Activated CD4-positive, alpha-beta T cell treated with anti-CD3 and anti-CD28 coated beads for 36 hours (primary cell): ENCODE measurements around the gene CRYBB1. TPM values are rescaled to one million over a fixed set of nuclear protein-coding genes. Genes with fewer than 3 reads are reported as not detected.

ENCODE experiments used
- ATAC-seq: fragments of 200-7000 bp; cut with Tn5 transposase; one replicate; pipeline ENCODE4 v1.10.0; 2021; ENCODE audit warnings: mild to moderate bottlenecking, moderate library complexity
- CTCF ChIA-PET: fragments of 350-600 bp; sonication (Branson Sonifier 250); formaldehyde crosslinking; loops from one replicate; lab custom pipeline; 2021; ENCODE audit warnings: antibody characterized with exemption; lab: Charles Lee
- POLR2A ChIA-PET: fragments of 350-600 bp; sonication (Branson Sonifier 250); formaldehyde crosslinking; loops from one replicate; lab custom pipeline; 2021; ENCODE audit warnings: antibody characterized with exemption, inconsistent platforms; lab: Charles Lee
- DNase-seq: peaks from one replicate; pipeline ENCODE4 v3.0.0-alpha.2; 2020
- H3K27ac Mint-ChIP-seq: one replicate; pipeline ENCODE4 v1.8.0; 2021; ENCODE audit warnings: mixed read lengths
- H3K27me3 Mint-ChIP-seq: one replicate; pipeline ENCODE4 v1.8.0; 2021; ENCODE audit warnings: mixed read lengths
- H3K36me3 Mint-ChIP-seq: one replicate; pipeline ENCODE4 v1.8.0; 2021; ENCODE audit warnings: low read depth, mixed read lengths
- H3K4me1 Mint-ChIP-seq: one replicate; pipeline ENCODE4 v1.8.0; 2021; ENCODE audit warnings: mixed read lengths
- H3K4me3 Mint-ChIP-seq: one replicate; pipeline ENCODE4 v1.8.0; 2021; ENCODE audit warnings: mild to moderate bottlenecking, moderate library complexity, mixed read lengths
- H3K9me3 Mint-ChIP-seq: one replicate; pipeline ENCODE4 v1.8.0; 2021; ENCODE audit warnings: low read depth, mixed read lengths
- intact Hi-C, 2 experiments: fragments of 100-400 bp; cut with DNase I in 1 of 2; cut with micrococcal nuclease in 1 of 2; formaldehyde crosslinking; loops; one replicate each; pipeline versions ENCODE4 v1.14.2 to v1.15.1; 2022 to 2024; cut with DNase I, micrococcal nuclease
- microRNA-seq: library from miRNA; unstranded; fragments of <30 nt; microRNA quantifications from one replicate; pipeline ENCODE4 v1.2.0, GENCODE V29; 2021; ENCODE audit warnings: borderline replicate concordance
- total RNA-seq, 2 experiments: library from RNA; stranded (reverse); gene quantifications; one replicate each; pipeline ENCODE4 v1.2.3, GENCODE V29; 2021

Gene CRYBB1
- total RNA-seq, 2 experiments from 2014 or later = not detected

DNA sequence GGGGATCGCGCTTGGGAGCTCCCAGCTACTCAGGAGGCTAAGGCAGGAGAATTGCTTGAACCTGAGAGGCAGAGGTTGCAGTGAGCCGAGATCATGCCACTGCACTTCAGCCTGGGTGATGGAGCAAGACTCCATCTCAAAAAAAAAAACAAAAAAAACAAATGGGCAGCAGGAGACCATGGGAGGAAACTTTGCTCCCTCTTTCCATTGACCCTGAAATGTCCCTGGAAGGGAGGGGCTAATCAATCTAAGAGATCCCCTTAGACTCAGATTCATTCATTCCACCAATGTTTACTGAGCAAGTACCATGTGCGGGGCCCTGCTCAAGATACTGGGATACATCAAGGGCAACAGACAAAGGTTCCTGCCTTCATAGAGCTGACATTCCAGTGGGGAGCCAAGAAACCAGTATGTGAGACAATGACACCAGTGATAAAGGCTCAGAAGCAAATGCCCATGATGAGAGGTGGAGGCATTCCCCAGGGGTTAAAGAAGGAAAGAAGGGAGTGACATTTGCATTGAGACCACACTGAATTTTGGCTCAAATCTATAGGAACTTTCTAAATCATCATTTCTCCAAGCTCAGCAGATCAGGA lies 67.8 kb downstream of the CRYBB1 start:
- DNase-seq (no peak), ATAC-seq (no peak)
- intact Hi-C loops = no loop called here
- CTCF ChIA-PET = interaction anchor here (0.8 kb wide), 1 partner anchor 14 kb away, joined by 6 read pairs; no protein-coding TSS in a partner anchor
- H3K27ac Mint-ChIP-seq = no peak overlapping the region
- H3K4me3 Mint-ChIP-seq = no peak overlapping the region
- peaks cover 18% of the 10 kb centered on the region for H3K4me1 Mint-ChIP-seq
- H3K9me3 Mint-ChIP-seq = no peaks in the 10 kb centered on the region
- H3K36me3 Mint-ChIP-seq = peaks cover 13% of the 10 kb centered on the region
- POLR2A ChIA-PET = interaction anchor here (0.6 kb wide), 1 partner anchor 34 kb away, joined by 7 read pairs; no protein-coding TSS in a partner anchor
- no peaks in the 10 kb centered on the region for H3K27me3 Mint-ChIP-seq

Small RNA genes within 50 kb of the gene (microRNA-seq; reads per million reads assigned to microRNA genes)
- 12.0 reads per million, percentile 34 among the genes with 10 or more reads in this experiment for gene MIR548J

Other genes with a start within 250 kb of the CRYBB1 start
- 10 to 100 TPM; 10.2 to 10.5 TPM for gene ASPHD2, start 188.8 kb downstream of the CRYBB1 start, total RNA-seq
- gene HPS4, start 134.2 kb downstream of the CRYBB1 start, total RNA-seq = 10 to 100 TPM; 49.3 to 60.9 TPM
- 10 to 100 TPM; 17.5 to 28.5 TPM for gene SRRD, start 134.2 kb downstream of the CRYBB1 start, total RNA-seq
- 10 to 100 TPM; 36.5 to 41.7 TPM for gene TFIP11, start 105.6 kb downstream of the CRYBB1 start, total RNA-seq
- gene TPST2, start 27.9 kb downstream of the CRYBB1 start, total RNA-seq = 10 to 100 TPM; 17.4 to 18.3 TPM
- gene CRYBA4, start 3.9 kb upstream of the CRYBB1 start, total RNA-seq = not detected
- 10 to 100 TPM; 18.5 to 19.7 TPM for gene MIAT, start 39.6 kb upstream of the CRYBB1 start, total RNA-seq